Activated CD8-positive, alpha-beta memory T cell treated with anti-CD3 and anti-CD28 coated beads, Interleukin-2, amount 50 U/mL, for 24 hours (primary cell): ENCODE measurements around the gene SPATA3.
"Not testable (repeated sequence)": the region's sequence is repeated elsewhere in the genome, so short reads cannot be mapped to it uniquely, and the experiment has no call there.

Source experiments
- DNase-seq: peaks from one replicate; pipeline ENCODE4 v3.0.0-alpha.2; 2020; ENCODE audit errors: extremely low read depth

SPATA3 gene

DNA sequence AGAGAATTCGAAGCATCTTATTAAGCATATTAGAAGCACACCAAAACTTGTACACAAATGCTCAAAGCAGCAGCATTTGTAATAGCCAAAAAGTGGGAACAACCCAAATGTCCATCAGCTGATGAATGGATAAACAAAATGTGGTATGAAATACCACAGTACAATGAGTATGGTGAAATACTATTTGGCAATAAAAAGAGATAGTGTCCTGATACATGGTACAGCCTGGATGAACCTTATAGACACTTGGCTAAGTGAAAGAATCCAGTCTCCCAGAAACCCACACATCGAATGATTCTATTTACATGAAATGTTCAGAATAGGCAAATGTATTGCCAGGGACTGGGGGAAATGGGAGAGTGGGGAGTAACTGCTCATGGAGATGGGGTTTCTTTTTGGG is 3.0 kb downstream of the SPATA3 start:
- no peak for DNase-seq

DNA sequence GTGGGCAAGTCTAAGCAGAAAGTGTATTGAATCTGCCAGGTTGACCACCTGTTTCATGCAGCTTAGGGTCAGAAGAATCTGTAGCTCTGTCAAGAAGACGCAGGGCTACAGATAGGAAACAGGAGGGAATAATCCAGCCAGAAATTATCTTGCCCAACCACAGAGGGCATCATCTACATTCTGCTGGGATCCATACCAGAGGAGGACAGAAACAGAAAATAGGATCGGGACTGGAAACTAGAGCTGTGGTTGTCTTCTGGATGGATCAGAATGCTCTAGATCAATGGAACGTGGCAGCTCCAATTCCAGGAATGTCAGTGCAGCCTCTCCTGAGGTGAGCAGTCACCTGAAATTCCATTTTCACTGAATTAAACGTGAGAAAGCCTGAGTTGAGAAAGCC is 3.6 kb downstream of the SPATA3 start:
- no peak for DNase-seq

- no peak for DNase-seq
These were observed 4.4 kb downstream of the SPATA3 start for GRCh38 chr2:231000211-231000904.

DNA sequence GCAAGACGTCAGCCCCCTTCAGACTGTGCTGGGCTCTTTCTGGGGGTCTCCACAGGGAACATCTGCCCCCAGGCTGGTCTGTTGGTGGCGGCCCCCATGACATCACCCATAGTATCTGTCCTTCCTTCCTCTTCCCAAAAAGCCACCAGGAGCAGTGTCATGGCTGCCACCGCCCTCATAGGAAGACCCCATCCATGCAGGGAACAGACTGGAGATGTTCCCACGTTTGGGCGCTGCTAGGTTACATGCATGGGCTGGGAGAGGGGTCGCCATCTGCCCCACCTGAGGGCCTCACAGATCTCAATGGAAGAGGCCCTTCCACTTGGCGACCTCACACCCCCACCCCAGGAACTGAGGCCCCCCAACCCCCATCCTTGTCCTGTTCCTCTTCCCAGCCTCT is 5.1 kb downstream of the SPATA3 start:
- no peak for DNase-seq

DNA sequence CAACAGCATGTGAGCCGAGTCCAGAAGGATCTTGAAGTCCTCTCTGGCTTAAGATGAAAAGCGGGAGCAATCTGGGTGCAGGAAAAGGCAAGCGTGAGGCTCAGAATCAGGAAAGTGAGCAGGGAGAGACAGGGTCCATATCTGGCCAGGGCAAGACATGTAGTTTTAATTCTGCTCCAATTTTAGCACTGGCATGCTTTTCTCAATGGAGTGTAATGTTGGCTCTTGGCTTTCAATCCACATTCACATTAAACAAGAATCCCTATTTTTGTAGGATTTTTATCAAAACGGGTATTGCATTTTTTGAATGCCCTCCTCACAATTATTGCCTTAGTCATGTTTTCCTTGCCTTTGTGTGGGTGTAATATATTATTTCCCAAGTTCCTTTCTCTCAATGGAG is 6.0 kb downstream of the SPATA3 start:
- no peak for DNase-seq

- no peak for DNase-seq
These were observed 6.7 kb downstream of the SPATA3 start for GRCh38 chr2:231002641-231003040.

DNA sequence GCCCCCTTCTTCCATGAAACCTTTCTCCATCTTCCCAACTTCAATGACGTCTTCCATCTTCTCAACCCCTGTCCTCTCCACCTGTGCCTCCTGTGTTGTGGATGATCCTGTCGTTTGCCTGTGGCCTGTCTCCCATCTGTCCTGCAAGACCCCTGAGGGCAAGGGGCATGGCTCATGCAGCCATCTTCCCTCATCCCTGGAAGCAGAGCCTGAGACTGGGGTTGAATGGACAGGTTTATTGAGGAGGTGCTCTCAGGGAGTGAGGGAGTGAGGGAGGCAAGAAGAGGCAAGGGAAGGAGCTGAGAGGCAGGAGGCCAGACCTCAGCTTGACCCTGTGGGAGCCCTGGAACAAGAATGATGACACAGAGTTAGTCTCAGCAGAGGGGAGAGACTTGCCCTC is 7.3 kb downstream of the SPATA3 start:
- DNase-seq: no peak

DNA sequence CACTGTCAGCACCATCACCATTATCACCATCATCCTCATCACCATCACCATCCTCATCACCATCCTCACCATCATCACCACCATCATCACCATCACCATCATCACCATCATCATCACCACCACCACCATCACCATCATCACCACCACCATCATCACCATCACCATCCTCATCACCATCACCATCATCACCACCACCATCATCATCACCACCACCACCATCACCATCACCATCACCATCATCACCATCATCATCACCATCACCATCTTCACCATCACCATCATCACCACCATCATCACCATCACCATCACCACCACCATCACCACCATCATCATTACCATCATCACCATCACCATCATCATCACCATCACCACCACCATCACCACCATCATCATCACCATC is 9.0 kb downstream of the SPATA3 start:
- not testable (repeated sequence) for DNase-seq

GRCh38 chr2:231007286-231008098 is 11.6 kb downstream of the SPATA3 start:
- DNase-seq: no peak

GRCh38 chr2:231008131-231008530 is 12.2 kb downstream of the SPATA3 start:
- no peak for DNase-seq

GRCh38 chr2:231009236-231009919 is 13.5 kb downstream of the SPATA3 start:
- no peak for DNase-seq

- DNase-seq: no peak
These were observed 14.3 kb downstream of the SPATA3 start for GRCh38 chr2:231010201-231010730.

DNA sequence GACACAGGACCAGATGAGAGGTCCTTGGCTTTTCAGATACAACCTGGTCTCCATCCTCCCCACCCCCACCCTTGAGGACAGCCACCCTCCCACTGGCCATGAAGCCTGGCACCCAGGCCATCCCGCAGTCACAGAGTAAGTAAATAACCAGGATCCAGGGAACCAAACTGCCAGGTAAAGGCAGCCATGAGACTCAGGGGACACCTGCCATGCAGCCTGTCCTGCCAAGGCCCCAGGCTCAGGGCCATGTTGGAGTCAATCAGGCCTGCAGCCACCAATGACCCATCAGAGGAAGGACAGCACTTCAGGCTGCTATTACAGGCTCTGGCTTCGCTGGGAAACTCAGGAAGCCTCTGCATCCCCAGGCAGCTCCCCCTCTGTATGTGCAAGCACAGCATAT is 15.6 kb downstream of the SPATA3 start:
- DNase-seq: no peak

DNA sequence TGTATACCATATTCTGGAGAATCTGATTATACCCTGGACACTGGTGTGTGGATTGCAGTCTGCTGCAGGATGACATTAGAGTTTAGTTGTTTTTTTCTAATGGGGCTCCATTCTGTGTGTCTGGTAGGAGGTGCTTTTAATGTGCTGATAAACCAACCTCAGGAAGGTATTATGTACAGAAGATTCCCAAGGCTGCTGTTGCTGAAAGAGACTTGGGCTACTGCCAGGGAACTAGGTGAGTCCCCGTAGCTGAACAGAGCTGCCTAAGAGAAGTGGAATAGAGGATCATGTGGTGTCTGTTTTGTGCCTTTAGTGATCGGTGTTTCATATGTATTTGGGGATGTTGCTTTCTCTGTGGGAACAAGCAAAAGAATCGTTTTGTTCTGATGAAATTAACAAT is 16.5 kb downstream of the SPATA3 start:
- no peak for DNase-seq

DNA sequence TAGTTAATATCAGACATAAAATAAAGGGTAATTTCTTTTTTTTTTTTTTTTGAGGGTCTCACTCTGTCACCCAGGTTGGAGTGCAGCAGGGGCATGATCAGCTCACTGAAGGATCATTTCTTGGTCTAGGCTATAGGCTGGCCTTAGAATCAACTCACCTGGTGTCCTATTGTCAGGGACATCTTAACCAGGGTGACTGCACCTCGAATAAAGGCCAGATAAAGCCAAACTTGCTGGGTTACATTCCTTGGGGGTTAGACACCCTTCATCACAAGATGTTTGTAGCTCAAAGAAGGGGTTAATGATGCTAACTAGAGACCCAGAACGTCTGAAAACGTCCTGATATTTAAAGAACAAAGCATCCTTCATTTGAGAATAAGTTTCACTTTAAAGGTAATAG is 17.9 kb downstream of the SPATA3 start:
- no peak for DNase-seq

DNA sequence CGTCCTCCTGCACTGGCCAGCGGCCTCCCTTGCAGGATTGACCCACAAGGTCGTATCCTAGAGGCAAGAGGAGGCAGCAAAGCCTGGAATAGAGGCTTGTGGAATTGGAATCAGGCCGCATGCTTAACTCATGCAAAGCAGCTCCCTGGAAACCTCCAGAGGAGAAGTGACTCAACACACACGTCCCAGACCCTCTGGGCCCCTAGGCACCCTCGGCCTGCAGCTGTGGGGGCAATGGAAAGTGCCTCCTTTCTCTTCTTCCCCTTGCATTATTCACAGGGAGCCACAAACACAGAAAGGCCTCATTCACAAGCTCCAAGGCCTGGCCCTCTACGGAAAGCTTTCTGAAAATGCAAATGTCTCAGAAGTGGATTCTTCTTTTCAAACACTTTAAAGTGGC is 19.6 kb downstream of the SPATA3 start:
- DNase-seq: no peak

- no peak for DNase-seq
These were observed 20.0 kb downstream of the SPATA3 start for GRCh38 chr2:231015926-231016325.

DNA sequence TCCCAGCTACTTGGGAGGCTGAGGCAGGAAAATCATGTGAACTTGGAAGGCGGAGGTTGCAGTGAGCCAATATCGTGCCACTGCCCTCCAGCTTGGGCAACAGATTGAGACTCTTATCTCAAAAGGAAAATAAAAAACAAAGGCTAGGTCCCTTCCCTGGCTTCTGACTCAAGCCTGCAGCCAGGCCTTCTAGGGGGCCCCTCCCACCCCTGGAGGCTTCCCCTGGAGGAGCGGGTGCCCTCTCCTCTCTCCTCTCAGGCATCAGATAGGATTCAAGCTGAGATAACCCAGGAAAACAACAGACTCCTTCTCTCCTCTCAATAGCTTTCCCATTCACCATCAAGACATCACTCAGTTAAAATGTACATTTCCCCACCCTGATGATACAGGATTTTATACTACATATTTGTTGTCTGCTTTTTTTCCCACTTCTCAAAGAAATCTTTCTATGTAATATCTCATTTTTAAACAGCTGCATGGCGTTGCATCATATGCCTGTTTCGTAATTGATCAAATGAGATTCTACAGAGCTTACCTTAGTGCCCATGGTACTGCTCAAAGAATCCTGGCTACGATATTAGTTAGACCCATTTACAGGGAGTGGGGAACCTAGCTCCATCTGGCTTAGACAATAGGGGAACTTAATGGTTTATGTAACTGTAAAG is 20.8 kb downstream of the SPATA3 start:
- no peak for DNase-seq

DNA sequence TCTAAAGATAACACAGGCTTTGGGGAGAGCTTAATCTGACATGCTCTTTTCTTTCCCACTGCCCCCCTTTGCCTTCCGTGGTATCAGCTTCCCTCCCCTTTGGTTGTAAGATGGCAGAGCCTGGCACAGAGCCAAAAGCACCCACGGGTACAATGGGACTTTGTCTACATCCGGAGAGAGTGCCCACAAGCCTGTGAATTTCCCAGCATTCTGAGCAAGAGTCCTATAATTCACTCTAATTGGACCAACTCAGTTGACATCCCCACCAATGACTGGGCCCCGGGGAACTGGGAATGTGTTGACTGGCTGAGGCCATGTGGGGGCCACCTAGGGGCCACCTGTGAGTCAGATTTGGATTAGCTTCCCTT is 21.3 kb downstream of the SPATA3 start:
- no peak for DNase-seq

DNA sequence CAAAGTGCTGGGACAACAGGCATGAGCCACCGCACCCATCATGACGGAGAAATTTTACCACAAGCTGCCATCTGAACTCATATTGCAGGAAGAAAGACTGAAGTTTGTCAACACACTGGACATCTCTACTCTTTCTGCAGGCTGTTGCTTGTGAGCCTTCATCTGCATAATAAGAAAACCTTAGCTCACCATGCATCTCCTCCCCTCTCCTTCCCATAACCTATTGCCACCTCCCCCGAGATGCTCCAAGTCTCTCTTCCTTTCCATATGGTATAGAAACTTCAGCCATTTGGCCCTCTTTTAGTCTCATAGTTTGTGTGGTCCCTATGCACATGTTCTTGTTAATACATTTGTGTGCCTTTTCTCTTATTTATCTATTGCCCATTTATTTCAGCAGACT is 22.3 kb downstream of the SPATA3 start:
- DNase-seq: no peak

DNA sequence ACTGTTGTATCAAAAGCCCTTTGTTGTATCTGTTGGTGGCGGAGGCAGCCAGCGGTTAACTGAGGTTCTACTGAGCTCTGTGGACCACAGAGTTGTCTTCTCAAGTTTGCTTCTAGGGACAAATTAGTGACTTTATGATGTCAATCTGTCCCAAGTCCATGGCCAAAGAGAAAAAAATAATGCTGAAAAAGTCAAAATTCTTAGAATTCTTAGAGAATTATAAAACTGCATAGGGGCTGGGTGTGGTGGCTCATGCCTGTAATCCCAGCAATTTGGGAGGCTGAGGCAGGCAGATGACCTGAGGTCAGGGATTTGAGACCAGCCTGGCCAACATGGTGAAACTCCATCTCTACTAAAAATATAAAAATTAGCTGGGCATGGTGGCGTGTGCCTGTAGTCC is 29.1 kb downstream of the SPATA3 start:
- DNase-seq: not testable (repeated sequence)

DNA sequence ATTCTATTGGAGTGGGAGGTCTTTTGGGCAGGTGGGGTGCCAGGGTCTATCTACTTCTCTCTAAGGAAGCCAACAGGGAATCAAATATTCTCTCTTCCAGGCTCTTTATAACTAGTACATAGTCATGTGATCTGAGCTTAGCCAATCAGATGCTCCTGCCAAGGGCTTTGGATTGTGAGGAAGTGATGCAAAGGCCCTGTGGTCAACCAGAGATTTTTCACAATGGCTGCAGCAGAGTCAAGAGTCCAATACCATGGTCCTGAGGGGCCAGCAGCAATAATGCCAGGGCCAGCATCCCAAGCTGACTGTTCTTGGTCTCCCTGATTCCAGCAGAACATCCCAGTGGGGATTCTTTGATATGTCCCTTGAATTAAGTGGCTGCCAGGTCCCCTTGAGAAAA is 33.0 kb downstream of the SPATA3 start:
- no peak for DNase-seq
